Adrenal gland (tissue), 12 donors: ENCODE data around the gene OR1D5. TPM values are rescaled to one million over a fixed set of nuclear protein-coding genes. Genes with fewer than 3 reads are reported as not detected.

Experiments
- DNase-seq, 7 donors: peaks; one replicate each; pipeline ENCODE4 v3.0.0-alpha.2; 2019 to 2020
- H3K27ac ChIP-seq, 5 donors: fragments of 200-600 bp; sonication (generic) in 4 of 5; 1 replicate in 3 of 5; 2 replicates in 2 of 5; pipeline versions ENCODE4 v1.5.1 to v1.8.0; 2016 to 2020; ENCODE audit warnings: mild to moderate bottlenecking in 1 of 5
- H3K27me3 ChIP-seq: fragments of 200-600 bp; 2 replicates; pipeline ENCODE4 v1.8.0; 2021
- H3K36me3 ChIP-seq, 2 donors: fragments of 200-600 bp; replicated peaks in 1 of 2; 1 replicate in 1 of 2; 2 replicates in 1 of 2; pipeline versions ENCODE4 v1.5.1 to v1.8.0; 2018 to 2022
- H3K4me1 ChIP-seq, 2 donors: fragments of 200-600 bp; replicated peaks in 1 of 2; 1 replicate in 1 of 2; 2 replicates in 1 of 2; pipeline versions ENCODE4 v1.5.1 to v1.8.0; 2018 to 2021
- H3K4me3 ChIP-seq, 4 donors: fragments of 200-600 bp; sonication (generic) in 3 of 4; one replicate each; pipeline ENCODE4 v1.5.1; 2016 to 2018
- H3K9me3 ChIP-seq, 3 donors: fragments of 200-600 bp; sonication (generic) in 1 of 3; replicated peaks in 1 of 3; 1 replicate in 2 of 3; 2 replicates in 1 of 3; pipeline versions ENCODE4 v1.5.1 to v1.8.0; 2016 to 2021
- CTCF ChIP-seq, 6 experiments: fragments of 450-650 bp in 4 of 6; fragments of 200-600 bp in 2 of 6; sonication (generic) in 1 of 6; IDR thresholded peaks; 1 replicate in 5 of 6; 2 replicates in 1 of 6; pipeline versions ENCODE4 v1.5.1 to v1.8.0; 2016 to 2021; ENCODE audit warnings: antibody characterized with exemption in 6 of 6, mild to moderate bottlenecking in 2 of 6, moderate library complexity in 1 of 6
- POLR2A ChIP-seq, 2 donors: fragments of 450-650 bp; IDR thresholded peaks; one replicate each; pipeline ENCODE4 v1.6.1; 2017; ENCODE audit warnings: antibody characterized with exemption in 2 of 2, mild to moderate bottlenecking in 2 of 2, moderate library complexity in 1 of 2
- WGBS, 4 donors: extraction: QIAGEN DNeasy Blood & Tissue Kit in 2 of 4; methylation state at CpG; one replicate each; pipeline versions ENCODE4 v1.1.5 to v1.1.7; 2013 to 2017; 5-methylcytosine and 5-hydroxymethylcytosine counted together
- intact Hi-C, 2 donors: fragments of 100-400 bp; cut with DNase I; formaldehyde crosslinking; loops; one replicate each; pipeline versions ENCODE4 v1.14.1 to v1.15.0; 2022 to 2023
- polyA plus RNA-seq, 3 donors: library from polyadenylated mRNA; stranded (reverse); fragments of 200-250 nt in 2 of 3; fragments of 350-450 nt in 1 of 3; fragmentation: Illumina TruSeq in 1 of 3; extraction: RNeasy Lipid Tissue Mini Kit (QIAGEN cat#74804) in 1 of 3; gene quantifications; one replicate each; pipeline ENCODE4 v1.2.3, GENCODE V29; 2013 to 2014
- total RNA-seq, 9 donors: library from RNA; depleted of rRNA in 4 of 9; stranded (reverse); fragments of >200 nt in 4 of 9; fragments of 120-200 nt in 1 of 9; fragmentation: NEBNext Ultra II Directional in 1 of 9; extraction: Animal tissue kit (Norgen Biotek cat#: 25700) in 1 of 9; gene quantifications; one replicate each; pipeline versions ENCODE4 v1.1.0 to v1.2.4, GENCODE V29; 2013 to 2023
- donor health status: healthy with polysubstance abuse.
- donor health status: Bipolar disorder and iron deficiency.
- donor health status: DM: yes; HTN: yes; CAD: no.
- donor health status: DM: no; HTN: no; CAD: no.
- donor health status: DM: no; HTN: no; CAD: no.
- donor health status: DM: yes; HTN: yes; CAD: no.

The OR1D5 gene
- total and polyA plus RNA-seq, 12 donors, result not detected

- H3K27me3 ChIP-seq, result no peaks in the 10 kb centered on the region
- H3K4me1 ChIP-seq, result no peaks in the 10 kb centered on the region
- no peak overlapping the region for H3K4me3 ChIP-seq
- H3K9me3 ChIP-seq, result no peaks in the 10 kb centered on the region
- TF ChIP-seq CTCF (IDR thresholded peaks at IDR 0.05), result peak; percentile 58 to 93 (median 82)
- no peak for TF ChIP-seq POLR2A (IDR thresholded peaks at IDR 0.05)
- H3K27ac ChIP-seq, result no peak overlapping the region
- intact Hi-C loops, result loop anchor here (2.0 to 10.0 kb wide), 3 partner anchors 161 to 186 kb away; no protein-coding TSS in a partner anchor
- DNase-seq, result peak; percentile 62 to 84 (median 74)
- H3K36me3 ChIP-seq, result no peaks in the 10 kb centered on the region
- WGBS, 4 donors, result 55 to 63% (median 57%) methylated on average over 19 to 21 of the region's 21 CpGs
Measured at GRCh38 chr17:3012926-3013581, 50.4 kb downstream of the OR1D5 start.

Other genes starting within 250 kb of the OR1D5 start
- not detected for gene OR1D2, start 40.8 kb upstream of the OR1D5 start, total RNA-seq
- gene OR1D2, start 40.8 kb upstream of the OR1D5 start, polyA plus RNA-seq, result not detected
- gene OR1G1, start 63.9 kb upstream of the OR1D5 start, total RNA-seq, result not detected
- not detected for gene OR1G1, start 63.9 kb upstream of the OR1D5 start, polyA plus RNA-seq
- not detected for gene OR1A2, start 133.9 kb upstream of the OR1D5 start, total RNA-seq
- gene OR1A2, start 133.9 kb upstream of the OR1D5 start, polyA plus RNA-seq, result not detected
- not detected for gene OR1A1, start 144.1 kb upstream of the OR1D5 start, total RNA-seq
- gene OR1A1, start 144.1 kb upstream of the OR1D5 start, polyA plus RNA-seq, result not detected
- gene OR3A1, start 234.8 kb upstream of the OR1D5 start, total RNA-seq, result under 1 TPM in 3 of 9 donors, not detected in 6; 0.06 to 0.25 (median 0.22) TPM
- gene OR3A1, start 234.8 kb upstream of the OR1D5 start, polyA plus RNA-seq, result not detected